Measurements from ENCODE around the gene SAMD4A.

GRCh38 chr14:54823757-54824549 is 257.0 kb downstream of the SAMD4A start:
- TF ChIP-seq, protein P1, sequence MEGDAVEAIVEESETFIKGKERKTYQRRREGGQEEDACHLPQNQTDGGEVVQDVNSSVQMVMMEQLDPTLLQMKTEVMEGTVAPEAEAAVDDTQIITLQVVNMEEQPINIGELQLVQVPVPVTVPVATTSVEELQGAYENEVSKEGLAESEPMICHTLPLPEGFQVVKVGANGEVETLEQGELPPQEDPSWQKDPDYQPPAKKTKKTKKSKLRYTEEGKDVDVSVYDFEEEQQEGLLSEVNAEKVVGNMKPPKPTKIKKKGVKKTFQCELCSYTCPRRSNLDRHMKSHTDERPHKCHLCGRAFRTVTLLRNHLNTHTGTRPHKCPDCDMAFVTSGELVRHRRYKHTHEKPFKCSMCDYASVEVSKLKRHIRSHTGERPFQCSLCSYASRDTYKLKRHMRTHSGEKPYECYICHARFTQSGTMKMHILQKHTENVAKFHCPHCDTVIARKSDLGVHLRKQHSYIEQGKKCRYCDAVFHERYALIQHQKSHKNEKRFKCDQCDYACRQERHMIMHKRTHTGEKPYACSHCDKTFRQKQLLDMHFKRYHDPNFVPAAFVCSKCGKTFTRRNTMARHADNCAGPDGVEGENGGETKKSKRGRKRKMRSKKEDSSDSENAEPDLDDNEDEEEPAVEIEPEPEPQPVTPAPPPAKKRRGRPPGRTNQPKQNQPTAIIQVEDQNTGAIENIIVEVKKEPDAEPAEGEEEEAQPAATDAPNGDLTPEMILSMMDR (IDR thresholded peaks at IDR 0.05; ENCODE audit: insufficient read depth, low read length, poor library complexity, severe bottlenecking), result no peak
- TF ChIP-seq EZH2phosphoT487 (conservative IDR thresholded peaks at IDR 0.05; ENCODE audit: low read length), result no peak

All from SU-DHL-6 (cell line).